Thoracic aorta (tissue), 2 donors: ENCODE data around the gene RER1. TPM values are rescaled to one million over a fixed set of nuclear protein-coding genes. Genes with fewer than 3 reads are reported as not detected.

ENCODE experiments used
- ATAC-seq: fragments of 150-250 bp; one replicate; pipeline ENCODE4 v1.8.0; 2017; ENCODE audit warnings: low read depth; ENCODE audit not compliant: insufficient number of reproducible peaks, low FRiP score
- DNase-seq: peaks from one replicate; pipeline ENCODE4 v3.0.0-alpha.2; 2020; ENCODE audit warnings: low spot score
- H3K27ac ChIP-seq, 2 donors: fragments of 200-600 bp; sonication (generic); 1 replicate in 1 of 2; 2 replicates in 1 of 2; pipeline ENCODE4 v1.5.1; 2016; ENCODE audit warnings: mild to moderate bottlenecking in 2 of 2, moderate library complexity in 2 of 2
- H3K27me3 ChIP-seq: fragments of 200-600 bp; sonication (generic); replicated peaks from 2 replicates; pipeline ENCODE4 v1.6.0; 2016; ENCODE audit warnings: mild to moderate bottlenecking; ENCODE audit not compliant: insufficient read depth
- H3K36me3 ChIP-seq: fragments of 200-600 bp; sonication (generic); one replicate; pipeline ENCODE4 v1.5.1; 2016
- H3K4me1 ChIP-seq, 2 donors: fragments of 200-600 bp; sonication (generic); 1 replicate in 1 of 2; 2 replicates in 1 of 2; pipeline versions ENCODE4 v1.5.1 to v1.6.0; 2016; ENCODE audit warnings: low read depth in 2 of 2, mild to moderate bottlenecking in 1 of 2; ENCODE audit not compliant: control insufficient read depth in 1 of 2
- H3K4me3 ChIP-seq: fragments of 200-600 bp; sonication (generic); 2 replicates; pipeline ENCODE4 v1.5.1; 2016; ENCODE audit warnings: mild to moderate bottlenecking
- H3K9me3 ChIP-seq: fragments of 200-600 bp; sonication (generic); 2 replicates; pipeline ENCODE4 v1.5.1; 2016
- total RNA-seq, 2 donors: library from RNA; depleted of rRNA; stranded (reverse); fragments of >200 nt; gene quantifications; one replicate each; pipeline versions ENCODE4 v1.1.0 to v1.2.3, GENCODE V29; 2016
- TF ChIP-seq, protein P1 (sequence below): fragments of 200-600 bp; sonication (generic); IDR thresholded peaks from one replicate; pipeline ENCODE4 v1.5.1; 2019; ENCODE audit warnings: antibody characterized with exemption

RER1 gene
- total RNA-seq, 2 donors from 2014 or later: 68.6 to 76.3 TPM

DNA sequence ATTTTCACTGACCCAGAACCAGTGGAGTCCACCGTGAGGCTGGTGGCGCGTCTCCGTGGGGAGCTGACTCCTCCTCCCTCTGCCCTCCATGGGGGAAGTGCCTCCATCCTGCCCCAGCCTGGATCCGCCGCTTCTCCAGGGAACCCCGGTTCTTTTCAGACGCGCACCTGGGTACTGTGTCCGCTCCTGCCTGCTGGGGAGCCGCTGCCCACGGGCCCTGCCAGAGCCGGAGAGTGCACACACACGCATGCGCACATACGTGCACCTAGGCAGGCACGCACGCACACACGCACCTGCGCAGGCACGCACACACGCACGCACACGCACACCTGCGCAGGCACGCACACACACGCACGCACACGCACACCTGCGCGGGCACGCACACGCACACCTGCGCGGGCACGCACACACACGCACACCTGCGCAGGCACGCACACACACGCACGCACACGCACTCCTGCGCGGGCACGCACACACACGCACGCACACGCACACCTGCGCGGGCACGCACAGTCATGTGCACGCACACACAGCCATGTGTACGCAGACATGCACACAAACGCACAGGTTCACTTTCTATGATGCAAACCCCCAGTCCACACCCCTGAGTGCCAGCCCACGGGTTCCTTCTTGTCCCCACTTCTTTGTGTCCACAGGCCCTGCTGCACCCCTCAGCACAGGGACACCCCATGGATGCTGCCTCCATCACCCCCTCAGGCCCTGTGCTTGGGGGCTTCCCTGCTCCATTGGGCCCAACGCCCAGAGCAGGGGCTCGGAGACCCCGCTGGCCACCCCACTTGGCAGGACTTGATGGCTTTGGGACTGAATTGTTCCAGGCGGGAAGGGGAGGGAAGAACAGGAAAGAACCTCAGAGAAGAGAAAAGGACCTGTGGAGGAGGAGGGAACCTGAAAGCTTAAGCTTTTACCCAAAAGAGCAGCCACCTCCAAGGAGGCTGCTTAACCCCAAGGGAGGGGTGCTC, 43.0 kb upstream of the RER1 start:
- Histone ChIP-seq H3K9me3 (no peaks in the 10 kb centered on the region), H3K4me3 (no peak overlapping the region), H3K27ac (no peak overlapping the region), H3K4me1 (peaks cover 4 to 11% of the 10 kb centered on the region in 2 donors), H3K36me3 (no peaks in the 10 kb centered on the region), H3K27me3 (no peaks in the 10 kb centered on the region)
- TF ChIP-seq, protein P1, sequence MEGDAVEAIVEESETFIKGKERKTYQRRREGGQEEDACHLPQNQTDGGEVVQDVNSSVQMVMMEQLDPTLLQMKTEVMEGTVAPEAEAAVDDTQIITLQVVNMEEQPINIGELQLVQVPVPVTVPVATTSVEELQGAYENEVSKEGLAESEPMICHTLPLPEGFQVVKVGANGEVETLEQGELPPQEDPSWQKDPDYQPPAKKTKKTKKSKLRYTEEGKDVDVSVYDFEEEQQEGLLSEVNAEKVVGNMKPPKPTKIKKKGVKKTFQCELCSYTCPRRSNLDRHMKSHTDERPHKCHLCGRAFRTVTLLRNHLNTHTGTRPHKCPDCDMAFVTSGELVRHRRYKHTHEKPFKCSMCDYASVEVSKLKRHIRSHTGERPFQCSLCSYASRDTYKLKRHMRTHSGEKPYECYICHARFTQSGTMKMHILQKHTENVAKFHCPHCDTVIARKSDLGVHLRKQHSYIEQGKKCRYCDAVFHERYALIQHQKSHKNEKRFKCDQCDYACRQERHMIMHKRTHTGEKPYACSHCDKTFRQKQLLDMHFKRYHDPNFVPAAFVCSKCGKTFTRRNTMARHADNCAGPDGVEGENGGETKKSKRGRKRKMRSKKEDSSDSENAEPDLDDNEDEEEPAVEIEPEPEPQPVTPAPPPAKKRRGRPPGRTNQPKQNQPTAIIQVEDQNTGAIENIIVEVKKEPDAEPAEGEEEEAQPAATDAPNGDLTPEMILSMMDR: no peak
- no peak for DNase-seq
- no peak for ATAC-seq

DNA sequence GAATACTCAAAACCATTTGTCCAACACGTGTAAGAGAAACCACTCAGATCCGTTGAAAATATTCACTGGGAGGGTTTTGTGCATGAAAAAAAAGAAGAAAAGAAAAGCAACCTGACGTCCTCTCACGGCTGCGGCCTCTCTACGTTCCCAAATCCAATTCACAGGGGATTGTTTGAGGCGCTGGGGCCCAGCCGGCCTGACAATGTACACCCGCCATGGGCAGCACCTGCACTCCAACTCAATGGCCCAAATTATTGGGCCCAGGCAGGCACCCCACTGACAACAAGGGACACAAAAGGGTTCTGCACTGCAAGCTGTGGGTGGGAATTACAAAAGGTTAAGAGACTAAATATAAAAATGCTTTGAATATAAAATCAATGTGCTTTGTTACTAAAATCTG, 41.8 kb upstream of the RER1 start:
- no peak overlapping the region for H3K27ac ChIP-seq
- H3K4me3 ChIP-seq: no peak overlapping the region
- H3K36me3 ChIP-seq: no peaks in the 10 kb centered on the region
- TF ChIP-seq, protein P1: no peak
- ATAC-seq (no peak), DNase-seq (no peak)
- H3K9me3 ChIP-seq: no peaks in the 10 kb centered on the region
- H3K4me1 ChIP-seq: peaks cover 4 to 20% of the 10 kb centered on the region in 2 donors
- no peaks in the 10 kb centered on the region for H3K27me3 ChIP-seq

DNA sequence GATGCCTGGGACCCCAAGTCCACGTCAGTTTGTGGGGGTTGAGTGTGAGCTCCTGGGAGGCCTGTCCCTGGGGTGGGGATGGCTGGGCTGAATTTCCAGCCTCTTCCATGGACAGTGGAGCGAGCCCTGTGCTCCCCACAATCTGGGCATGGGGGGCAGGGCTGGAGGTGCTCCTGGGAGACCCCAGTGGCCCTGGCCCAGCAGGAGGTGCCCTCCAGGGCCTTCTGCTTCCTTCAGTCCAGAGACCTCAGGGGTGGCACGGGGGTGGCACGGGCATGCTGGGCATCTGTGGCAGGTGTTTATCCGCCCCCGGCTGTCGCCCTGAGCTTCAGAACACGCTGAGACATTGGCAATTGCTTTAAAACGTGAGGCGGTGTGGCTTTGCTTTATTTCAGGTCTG, 41.1 kb upstream of the RER1 start:
- DNase-seq: no peak
- ATAC-seq: no peak
- H3K4me3 ChIP-seq: no peak overlapping the region
- peaks cover 8 to 27% of the 10 kb centered on the region in 2 donors for H3K4me1 ChIP-seq
- H3K27me3 ChIP-seq: no peaks in the 10 kb centered on the region
- no peaks in the 10 kb centered on the region for H3K36me3 ChIP-seq
- H3K27ac ChIP-seq: no peak overlapping the region
- TF ChIP-seq, protein P1: no peak
- H3K9me3 ChIP-seq: no peaks in the 10 kb centered on the region

DNA sequence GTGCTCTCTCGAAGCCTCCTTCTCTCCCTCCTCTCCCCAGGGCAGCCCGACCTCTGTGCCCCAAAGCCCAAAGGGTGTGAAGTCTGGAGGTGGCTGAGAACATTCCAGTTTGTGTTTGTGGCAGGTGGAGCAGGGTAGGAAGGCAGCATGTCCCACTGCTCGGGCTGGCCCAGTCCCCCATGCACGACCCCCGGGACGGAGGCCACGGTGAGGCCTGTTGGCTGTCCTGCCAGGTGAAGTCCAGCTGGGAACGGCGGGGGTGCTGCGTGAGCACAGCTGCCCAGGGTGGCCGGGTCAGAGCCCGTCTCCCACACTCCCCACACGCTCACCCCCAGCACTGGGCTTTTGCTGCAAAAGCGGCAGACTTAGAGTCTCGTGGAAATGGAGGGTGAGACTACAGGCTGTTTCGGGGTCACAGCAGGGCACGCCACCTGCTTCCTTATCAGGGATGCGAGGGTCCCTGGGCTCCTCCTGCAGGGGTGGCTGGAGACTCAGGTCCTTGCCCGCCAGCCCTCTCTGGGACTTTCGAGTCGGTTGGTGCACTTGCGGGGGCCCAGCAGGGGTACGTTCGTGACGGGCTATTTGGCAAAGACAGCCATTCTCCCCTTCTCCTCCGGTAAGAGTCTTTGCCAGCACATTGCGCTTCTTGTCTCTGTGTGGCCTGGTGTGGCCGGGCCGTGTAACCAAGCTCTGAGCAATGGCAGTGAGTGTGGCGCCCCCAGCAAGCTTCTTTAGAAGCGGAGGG, 40.6 kb upstream of the RER1 start:
- H3K4me3 ChIP-seq: no peak overlapping the region
- H3K4me1 ChIP-seq: peaks cover 8 to 32% of the 10 kb centered on the region in 2 donors
- DNase-seq (no peak), ATAC-seq (no peak)
- no peaks in the 10 kb centered on the region for H3K27me3 ChIP-seq
- TF ChIP-seq, protein P1: no peak
- no peak overlapping the region for H3K27ac ChIP-seq
- H3K9me3 ChIP-seq: no peaks in the 10 kb centered on the region
- H3K36me3 ChIP-seq: no peaks in the 10 kb centered on the region

DNA sequence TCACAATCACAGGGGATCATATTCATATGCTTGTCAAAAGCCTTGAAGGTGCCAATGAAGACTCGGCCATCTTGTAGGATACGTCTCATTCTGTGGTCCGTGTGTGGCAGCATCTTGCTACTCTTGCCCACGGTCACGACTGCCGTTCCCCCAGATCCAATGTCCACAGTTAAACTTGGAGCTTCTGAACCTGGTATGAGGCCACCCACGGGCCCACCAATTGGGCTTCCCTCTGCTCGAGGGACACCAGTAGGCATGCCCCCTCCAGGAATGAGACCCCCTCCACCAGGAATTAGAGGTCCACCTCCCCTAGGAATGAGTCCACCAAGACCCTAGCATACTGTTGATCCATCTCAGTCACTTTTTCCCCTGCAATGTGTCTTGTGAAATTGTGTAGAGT, 39.9 kb upstream of the RER1 start:
- Histone ChIP-seq H3K4me1 (peaks cover 8 to 32% of the 10 kb centered on the region in 2 donors), H3K4me3 (no peak overlapping the region), H3K9me3 (no peaks in the 10 kb centered on the region), H3K27ac (no peak overlapping the region), H3K36me3 (no peaks in the 10 kb centered on the region), H3K27me3 (no peaks in the 10 kb centered on the region)
- TF ChIP-seq, protein P1: no peak
- ATAC-seq (no peak), DNase-seq (no peak)
